A204.1 (cell line): ENCODE measurements around the gene AVPR1B.

Experiments used
- FAIRE-seq: peaks from 2 replicates; lab custom pipeline; 2012; peaks lifted over from hg19 to GRCh38; lab: Jason Lieb, UNC

Gene AVPR1B, protein sequence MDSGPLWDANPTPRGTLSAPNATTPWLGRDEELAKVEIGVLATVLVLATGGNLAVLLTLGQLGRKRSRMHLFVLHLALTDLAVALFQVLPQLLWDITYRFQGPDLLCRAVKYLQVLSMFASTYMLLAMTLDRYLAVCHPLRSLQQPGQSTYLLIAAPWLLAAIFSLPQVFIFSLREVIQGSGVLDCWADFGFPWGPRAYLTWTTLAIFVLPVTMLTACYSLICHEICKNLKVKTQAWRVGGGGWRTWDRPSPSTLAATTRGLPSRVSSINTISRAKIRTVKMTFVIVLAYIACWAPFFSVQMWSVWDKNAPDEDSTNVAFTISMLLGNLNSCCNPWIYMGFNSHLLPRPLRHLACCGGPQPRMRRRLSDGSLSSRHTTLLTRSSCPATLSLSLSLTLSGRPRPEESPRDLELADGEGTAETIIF

DNA sequence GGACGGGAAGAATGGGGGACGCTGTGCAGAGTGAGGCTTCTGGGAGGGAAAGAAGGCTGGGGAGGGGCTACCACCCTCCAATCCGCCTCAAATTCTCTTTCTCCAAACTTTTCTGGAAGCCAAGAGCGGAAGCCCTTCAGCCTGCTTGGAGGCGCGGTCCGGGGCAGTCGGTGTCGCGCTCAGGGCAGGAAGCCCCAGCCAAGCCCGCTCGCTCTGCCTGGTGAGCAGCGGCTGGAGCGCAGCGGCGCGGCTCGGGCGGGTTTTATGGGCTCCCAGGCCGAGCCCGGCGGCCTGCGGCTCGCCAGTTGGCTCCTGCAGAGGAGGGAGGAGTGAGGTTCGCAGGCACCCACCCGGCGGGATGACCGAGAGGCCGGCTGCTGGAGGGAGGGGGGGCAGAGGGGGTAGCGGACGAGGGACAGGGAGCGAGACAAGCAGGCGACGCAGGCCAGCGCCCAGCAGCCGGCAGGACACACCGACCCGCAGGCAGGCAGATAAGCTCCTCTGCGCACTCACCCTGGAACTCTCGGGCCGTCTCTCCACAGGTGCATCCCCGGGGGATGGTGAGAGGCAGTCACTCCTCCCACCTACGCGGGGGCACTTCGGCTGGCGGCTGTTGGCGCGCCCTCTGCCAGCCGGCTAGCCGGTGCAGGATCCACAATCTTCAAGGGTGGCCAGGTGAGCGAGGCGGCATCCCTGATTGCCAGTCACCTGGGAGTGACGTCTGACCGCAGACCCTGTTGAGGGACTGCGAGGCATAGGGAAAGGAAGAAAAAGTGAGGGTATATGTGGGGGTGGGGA lies at the start of gene AVPR1B:
Gene AVPR1B (minus strand): TSS at position 238 of the 798 bp plus-strand sequence. CDS start 498 bp downstream, outside the sequence.
- no peak for FAIRE-seq

- FAIRE-seq = no peak
These were observed 28.6 kb upstream of the AVPR1B start for GRCh38 chr1:206145771-206146290.

GRCh38 chr1:206144605-206145004 lies 27.4 kb upstream of the AVPR1B start:
- FAIRE-seq = no peak

- no peak for FAIRE-seq
These were observed 26.5 kb upstream of the AVPR1B start for GRCh38 chr1:206143537-206144172.

DNA sequence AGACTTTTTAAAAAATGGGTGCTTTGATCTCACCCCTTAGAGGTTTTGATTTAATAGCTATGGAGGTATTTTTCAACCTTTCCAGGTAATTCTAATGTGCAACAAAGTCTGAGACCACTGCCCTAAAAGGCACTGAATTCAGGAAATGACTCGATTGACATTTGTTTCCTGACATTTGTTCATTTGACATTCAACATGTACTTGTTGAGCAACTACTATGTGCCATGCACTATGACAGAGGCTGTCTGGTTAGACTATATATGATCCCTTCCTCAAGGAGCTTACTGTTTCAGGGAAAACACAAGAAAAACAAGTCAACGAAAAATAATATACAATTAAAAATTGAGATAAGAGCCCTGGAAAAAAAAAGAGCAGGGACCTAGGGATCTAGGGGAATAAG lies 25.6 kb upstream of the AVPR1B start:
- FAIRE-seq = no peak

- no peak for FAIRE-seq
These were observed 24.8 kb upstream of the AVPR1B start for GRCh38 chr1:206142011-206142410.

GRCh38 chr1:206136241-206136640 lies 19.1 kb upstream of the AVPR1B start:
- no peak for FAIRE-seq

- FAIRE-seq = no peak
These were observed 18.1 kb upstream of the AVPR1B start for GRCh38 chr1:206135248-206135647.

DNA sequence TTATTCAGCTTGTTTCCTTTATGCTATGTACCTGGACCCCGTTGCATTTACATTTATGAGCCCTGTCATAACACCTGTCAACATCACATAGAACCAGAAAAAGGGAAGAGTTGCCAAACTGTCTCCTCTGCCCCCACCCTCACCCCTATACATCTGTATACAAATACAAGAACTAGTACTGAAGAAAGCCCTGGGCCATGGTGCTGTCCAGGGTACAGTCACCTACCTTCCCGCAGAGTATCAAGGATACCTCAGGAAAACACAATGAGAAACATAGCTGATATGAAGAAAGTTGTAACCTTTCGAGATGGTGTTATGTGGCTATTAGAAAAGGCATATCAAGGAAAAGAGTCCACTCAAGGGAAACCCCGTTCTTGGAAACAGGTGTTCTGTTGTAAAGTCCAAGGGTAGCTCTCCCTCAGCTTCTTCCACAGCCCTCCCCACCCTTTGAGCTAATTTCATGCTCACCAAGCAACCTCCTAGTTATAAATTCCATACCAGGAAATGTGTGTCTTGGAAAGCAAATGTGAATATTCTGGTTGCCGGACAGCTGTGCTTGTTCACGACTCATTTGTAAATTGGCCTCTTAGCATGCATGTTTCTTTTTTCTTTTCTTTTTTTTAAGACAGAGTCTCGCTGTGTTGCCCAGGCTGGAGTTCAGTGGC lies 16.7 kb upstream of the AVPR1B start:
- FAIRE-seq = no peak

DNA sequence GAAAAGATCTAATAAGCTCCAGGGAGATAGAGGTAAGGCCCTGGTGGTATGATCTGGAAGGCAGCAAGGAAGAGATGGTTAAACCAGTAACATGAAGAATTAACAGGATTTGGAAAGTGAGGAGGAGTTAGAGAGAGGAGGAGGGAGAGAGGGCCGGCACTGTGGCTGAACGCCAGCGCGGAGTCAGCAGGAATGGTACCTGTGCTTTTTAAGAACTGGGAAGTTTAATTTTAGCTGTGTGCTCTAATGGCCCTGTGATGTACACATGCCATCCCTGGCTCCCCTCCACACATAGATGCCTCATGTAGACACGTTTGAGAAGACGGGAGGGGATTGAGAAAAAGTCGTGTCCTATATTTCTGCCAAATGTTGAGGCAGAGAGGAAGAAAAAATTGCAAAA lies 13.8 kb upstream of the AVPR1B start:
- FAIRE-seq = no peak

- no peak for FAIRE-seq
These were observed 11.0 kb upstream of the AVPR1B start for GRCh38 chr1:206128196-206128595.

DNA sequence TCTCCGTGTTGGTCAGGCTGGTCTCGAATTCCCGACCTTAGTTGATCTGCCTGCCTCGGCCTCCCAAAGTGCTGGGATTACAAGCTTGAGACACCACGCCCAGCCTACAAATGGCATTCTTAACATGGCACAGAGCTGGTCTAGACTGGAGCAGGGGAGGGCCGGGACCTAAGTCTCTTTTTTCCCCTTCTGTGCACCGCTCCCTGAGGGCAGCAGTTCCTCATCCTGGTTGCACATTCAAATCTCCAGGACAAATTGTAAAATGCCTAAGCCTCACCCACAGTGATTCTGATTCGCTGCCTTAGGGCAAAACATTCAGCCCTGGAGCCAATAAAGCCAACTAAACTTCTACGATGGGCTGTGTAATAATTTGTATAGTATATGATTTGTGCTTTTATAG lies 10.1 kb upstream of the AVPR1B start:
- FAIRE-seq = no peak

- FAIRE-seq = no peak
These were observed 8.2 kb upstream of the AVPR1B start for GRCh38 chr1:206125346-206125745.

DNA sequence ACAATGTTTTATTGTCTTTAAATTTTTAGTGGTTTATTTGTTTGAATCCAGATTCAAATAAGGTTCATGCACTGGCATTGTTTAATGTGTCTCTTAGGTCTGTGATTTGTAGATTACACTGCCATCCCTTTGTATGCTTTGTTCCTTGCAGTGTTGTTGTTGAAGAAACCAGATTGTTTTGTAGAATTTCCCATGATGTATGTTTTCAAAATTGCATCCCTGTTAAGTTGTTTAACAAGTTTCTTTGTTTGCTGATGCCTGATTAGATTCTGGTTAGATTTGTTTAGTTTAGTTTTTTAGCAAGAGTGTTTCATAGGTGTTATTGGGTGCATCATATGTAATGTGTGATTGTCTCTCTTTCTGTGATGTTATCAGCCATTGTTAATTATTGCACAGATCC lies 5.5 kb upstream of the AVPR1B start:
- no peak for FAIRE-seq

- no peak for FAIRE-seq
These were observed 4.1 kb upstream of the AVPR1B start for GRCh38 chr1:206121269-206121668.

DNA sequence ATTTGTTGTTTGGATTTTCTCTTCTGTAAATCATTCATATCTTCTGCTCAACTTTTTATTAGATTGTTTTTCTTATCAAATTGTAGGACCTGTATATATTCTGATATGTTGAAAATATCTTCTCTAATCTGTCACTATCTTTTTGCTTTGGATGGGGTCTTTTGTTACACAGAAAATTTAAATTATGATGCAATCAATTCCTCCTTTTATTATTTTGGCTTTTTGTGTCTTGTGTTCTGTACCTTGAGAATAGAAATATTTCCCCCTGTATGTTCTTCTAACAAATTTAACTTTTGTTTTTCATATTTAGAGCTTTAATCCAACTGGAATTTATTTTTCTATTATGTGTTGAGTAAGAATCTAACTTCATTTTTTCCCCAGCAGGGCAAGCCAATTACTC lies 3.2 kb upstream of the AVPR1B start:
- no peak for FAIRE-seq

GRCh38 chr1:206116873-206117150 lies 376 bp downstream of the AVPR1B start:
- no peak for FAIRE-seq

DNA sequence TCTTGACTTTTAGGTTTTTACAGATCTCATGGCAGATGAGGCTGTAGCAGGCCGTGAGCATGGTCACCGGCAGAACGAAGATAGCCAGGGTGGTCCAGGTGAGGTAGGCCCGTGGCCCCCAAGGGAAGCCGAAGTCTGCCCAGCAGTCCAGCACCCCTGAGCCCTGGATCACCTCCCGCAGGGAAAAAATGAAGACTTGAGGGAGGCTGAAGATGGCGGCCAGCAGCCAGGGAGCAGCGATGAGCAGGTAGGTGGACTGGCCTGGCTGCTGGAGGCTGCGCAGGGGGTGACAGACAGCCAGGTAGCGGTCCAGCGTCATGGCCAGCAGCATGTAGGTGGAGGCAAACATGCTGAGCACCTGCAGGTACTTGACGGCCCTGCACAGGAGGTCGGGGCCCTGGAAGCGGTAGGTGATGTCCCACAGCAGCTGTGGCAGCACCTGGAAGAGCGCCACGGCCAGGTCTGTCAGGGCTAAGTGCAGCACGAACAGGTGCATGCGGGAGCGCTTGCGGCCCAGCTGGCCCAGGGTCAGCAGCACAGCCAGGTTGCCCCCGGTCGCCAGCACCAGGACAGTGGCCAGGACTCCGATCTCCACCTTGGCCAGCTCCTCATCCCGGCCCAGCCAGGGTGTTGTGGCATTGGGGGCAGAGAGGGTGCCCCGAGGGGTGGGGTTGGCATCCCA lies 856 bp downstream of the AVPR1B start:
- no peak for FAIRE-seq

GRCh38 chr1:206115791-206116190 lies 1.4 kb downstream of the AVPR1B start:
- FAIRE-seq = no peak

- no peak for FAIRE-seq
These were observed 2.2 kb downstream of the AVPR1B start for GRCh38 chr1:206114692-206115640.
